Liver (tissue), 3 donors: ENCODE data around the gene ME2.

Source experiments
- FOXA1 ChIP-seq: IDR thresholded peaks from 2 replicates; pipeline ENCODE4 v1.6.1; 2016; ENCODE audit warnings: antibody characterized with exemption
- JUND ChIP-seq, 2 donors: IDR thresholded peaks; 2 replicates each; pipeline ENCODE4 v1.6.1; 2016; ENCODE audit warnings: antibody characterized with exemption in 2 of 2
- RAD21 ChIP-seq, 2 donors: IDR thresholded peaks; 2 replicates each; pipeline ENCODE4 v1.6.1; 2016; ENCODE audit warnings: antibody characterized with exemption in 2 of 2, mild to moderate bottlenecking in 2 of 2
- TAF1 ChIP-seq: conservative IDR thresholded peaks from 2 replicates; pipeline ENCODE4 v1.6.1; 2016; ENCODE audit warnings: antibody characterized with exemption, mild to moderate bottlenecking
- TF ChIP-seq, protein P1 (sequence below): IDR thresholded peaks from 2 replicates; pipeline ENCODE4 v1.6.1; 2016; ENCODE audit warnings: antibody characterized with exemption
- TF ChIP-seq, protein P2 (sequence below): fragments of 150-350 bp; IDR thresholded peaks from 2 replicates; pipeline ENCODE4 v1.5.1; 2017; ENCODE audit warnings: improper control_type of control experiment, low read depth, low read length; ENCODE audit not compliant: missing input control
- TF ChIP-seq, protein P3 (sequence below): IDR thresholded peaks from 2 replicates; pipeline ENCODE4 v1.6.1; 2016; ENCODE audit warnings: antibody characterized with exemption, mild to moderate bottlenecking
- TF ChIP-seq, protein P4 (sequence below): IDR thresholded peaks from 2 replicates; pipeline ENCODE4 v1.6.1; 2016; ENCODE audit warnings: antibody characterized with exemption
- donor health status: healthy.
- donor health status: healthy.

DNA sequence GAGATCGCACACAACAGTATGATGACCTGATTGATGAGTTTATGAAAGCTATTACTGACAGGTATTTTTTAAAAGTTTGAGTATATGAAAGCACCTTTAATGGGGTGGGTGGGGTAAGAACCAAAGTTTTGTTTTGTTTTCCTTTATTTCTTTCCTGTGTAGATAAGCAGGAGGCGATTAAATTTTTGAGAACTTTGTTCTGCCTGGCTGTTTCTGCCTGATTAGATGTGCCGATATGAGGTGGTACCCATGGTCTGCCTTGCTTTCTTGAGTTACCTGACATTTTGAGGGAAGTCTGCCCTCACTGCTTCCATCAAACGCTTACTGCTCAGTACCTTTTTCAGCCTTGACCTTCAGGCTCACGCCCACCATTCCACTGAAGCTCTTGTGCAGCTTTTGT is 39.2 kb downstream of the ME2 start:
- TF ChIP-seq, protein P1, sequence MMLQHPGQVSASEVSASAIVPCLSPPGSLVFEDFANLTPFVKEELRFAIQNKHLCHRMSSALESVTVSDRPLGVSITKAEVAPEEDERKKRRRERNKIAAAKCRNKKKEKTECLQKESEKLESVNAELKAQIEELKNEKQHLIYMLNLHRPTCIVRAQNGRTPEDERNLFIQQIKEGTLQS, result no peak
- TF ChIP-seq, protein P2, sequence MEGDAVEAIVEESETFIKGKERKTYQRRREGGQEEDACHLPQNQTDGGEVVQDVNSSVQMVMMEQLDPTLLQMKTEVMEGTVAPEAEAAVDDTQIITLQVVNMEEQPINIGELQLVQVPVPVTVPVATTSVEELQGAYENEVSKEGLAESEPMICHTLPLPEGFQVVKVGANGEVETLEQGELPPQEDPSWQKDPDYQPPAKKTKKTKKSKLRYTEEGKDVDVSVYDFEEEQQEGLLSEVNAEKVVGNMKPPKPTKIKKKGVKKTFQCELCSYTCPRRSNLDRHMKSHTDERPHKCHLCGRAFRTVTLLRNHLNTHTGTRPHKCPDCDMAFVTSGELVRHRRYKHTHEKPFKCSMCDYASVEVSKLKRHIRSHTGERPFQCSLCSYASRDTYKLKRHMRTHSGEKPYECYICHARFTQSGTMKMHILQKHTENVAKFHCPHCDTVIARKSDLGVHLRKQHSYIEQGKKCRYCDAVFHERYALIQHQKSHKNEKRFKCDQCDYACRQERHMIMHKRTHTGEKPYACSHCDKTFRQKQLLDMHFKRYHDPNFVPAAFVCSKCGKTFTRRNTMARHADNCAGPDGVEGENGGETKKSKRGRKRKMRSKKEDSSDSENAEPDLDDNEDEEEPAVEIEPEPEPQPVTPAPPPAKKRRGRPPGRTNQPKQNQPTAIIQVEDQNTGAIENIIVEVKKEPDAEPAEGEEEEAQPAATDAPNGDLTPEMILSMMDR, result no peak
- TF ChIP-seq RAD21 (IDR thresholded peaks at IDR 0.05) (no peak), FOXA1 (no peak), JUND (IDR thresholded peaks at IDR 0.05) (no peak), TAF1 (no peak)
- TF ChIP-seq, protein P3, sequence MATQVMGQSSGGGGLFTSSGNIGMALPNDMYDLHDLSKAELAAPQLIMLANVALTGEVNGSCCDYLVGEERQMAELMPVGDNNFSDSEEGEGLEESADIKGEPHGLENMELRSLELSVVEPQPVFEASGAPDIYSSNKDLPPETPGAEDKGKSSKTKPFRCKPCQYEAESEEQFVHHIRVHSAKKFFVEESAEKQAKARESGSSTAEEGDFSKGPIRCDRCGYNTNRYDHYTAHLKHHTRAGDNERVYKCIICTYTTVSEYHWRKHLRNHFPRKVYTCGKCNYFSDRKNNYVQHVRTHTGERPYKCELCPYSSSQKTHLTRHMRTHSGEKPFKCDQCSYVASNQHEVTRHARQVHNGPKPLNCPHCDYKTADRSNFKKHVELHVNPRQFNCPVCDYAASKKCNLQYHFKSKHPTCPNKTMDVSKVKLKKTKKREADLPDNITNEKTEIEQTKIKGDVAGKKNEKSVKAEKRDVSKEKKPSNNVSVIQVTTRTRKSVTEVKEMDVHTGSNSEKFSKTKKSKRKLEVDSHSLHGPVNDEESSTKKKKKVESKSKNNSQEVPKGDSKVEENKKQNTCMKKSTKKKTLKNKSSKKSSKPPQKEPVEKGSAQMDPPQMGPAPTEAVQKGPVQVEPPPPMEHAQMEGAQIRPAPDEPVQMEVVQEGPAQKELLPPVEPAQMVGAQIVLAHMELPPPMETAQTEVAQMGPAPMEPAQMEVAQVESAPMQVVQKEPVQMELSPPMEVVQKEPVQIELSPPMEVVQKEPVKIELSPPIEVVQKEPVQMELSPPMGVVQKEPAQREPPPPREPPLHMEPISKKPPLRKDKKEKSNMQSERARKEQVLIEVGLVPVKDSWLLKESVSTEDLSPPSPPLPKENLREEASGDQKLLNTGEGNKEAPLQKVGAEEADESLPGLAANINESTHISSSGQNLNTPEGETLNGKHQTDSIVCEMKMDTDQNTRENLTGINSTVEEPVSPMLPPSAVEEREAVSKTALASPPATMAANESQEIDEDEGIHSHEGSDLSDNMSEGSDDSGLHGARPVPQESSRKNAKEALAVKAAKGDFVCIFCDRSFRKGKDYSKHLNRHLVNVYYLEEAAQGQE, result no peak
- TF ChIP-seq, protein P4, sequence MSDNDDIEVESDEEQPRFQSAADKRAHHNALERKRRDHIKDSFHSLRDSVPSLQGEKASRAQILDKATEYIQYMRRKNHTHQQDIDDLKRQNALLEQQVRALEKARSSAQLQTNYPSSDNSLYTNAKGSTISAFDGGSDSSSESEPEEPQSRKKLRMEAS, result no peak
